GM19043 (cell line): ENCODE measurements around the gene DENND1A.
"Not testable (repeated sequence)": the region's sequence is repeated elsewhere in the genome, so short reads cannot be mapped to it uniquely, and the experiment has no call there.

Source experiments
- ATAC-seq: cut with Tn5 transposase; IDR thresholded peaks from one replicate; pipeline ENCODE4 v1.9.1; 2021; ENCODE audit warnings: low read depth; ENCODE audit not compliant: unreplicated experiment

DENND1A gene

DNA sequence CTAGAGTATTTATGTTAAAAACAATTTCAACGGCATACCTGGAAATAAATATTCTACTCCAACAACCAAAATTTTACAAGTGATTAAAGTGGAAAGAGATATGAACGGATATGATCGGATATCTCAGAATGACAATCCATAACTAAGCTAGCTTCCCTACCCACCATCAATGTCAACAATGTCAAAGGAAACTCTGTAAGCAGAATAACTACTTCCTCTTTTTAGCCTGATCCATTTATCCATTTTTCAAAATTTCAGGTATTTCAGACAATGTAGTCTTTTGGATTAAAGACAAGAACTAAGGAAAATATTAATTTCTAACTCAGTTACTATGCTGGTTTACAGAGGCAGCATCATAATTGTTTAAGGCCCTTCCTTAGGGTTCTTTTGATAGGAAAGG lies 188.7 kb downstream of the DENND1A start:
- no peak for ATAC-seq

DNA sequence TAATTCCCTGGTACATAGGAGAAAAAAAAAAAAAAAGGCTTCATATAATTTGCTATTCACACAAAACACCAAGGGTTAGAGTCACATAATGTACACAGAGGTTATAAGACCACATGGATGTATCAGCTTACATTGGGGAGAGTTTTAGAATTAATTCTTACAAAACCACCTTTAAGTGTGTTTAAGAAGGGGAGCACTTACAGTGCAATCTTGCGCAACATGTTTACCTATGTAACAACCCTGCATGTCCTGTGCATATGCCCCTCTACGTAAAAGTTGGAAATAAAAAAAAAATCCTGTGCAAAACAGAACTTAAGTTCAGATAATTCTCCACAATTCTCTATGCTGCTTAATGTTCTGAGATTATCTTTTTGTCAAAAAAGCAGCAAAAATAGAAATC lies 190.0 kb downstream of the DENND1A start:
- no peak for ATAC-seq

DNA sequence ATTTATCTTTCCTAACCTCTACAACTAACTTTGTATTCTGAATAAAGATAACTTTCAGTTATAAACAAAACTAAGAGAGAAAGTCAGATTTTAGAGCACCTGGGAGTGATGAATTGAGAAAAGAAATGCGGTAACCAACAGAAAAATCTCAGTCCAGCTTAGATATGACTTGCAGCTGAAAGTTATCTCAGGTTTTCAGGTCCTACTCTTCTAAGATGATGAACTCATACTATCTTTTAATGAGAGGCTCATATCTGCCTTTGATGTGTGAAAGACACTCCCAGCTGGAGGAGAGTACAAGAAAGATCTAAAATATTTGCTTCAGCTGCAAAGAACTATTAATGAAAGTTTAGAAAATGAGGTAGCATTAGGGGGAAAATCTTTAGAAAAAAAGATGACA lies 190.5 kb downstream of the DENND1A start:
- ATAC-seq, result no peak

DNA sequence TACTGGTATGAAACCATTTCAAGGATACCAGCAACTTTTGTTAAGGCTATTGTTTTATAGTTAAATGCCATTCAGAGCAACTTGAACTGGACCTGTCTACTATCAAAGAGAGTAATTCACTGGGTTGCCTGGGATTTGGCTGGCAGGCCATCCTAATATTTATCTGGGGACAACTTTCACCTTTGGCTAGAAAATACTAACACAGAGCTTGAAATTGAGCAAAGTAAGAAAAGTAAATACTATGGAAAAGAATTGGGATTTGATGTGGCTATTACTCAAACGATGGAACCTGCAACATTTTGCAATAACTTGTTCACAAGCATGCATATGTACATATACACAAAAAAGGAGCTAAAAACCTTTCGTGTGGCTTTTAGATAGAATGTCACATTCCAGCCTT lies 191.3 kb downstream of the DENND1A start:
- ATAC-seq, result no peak

DNA sequence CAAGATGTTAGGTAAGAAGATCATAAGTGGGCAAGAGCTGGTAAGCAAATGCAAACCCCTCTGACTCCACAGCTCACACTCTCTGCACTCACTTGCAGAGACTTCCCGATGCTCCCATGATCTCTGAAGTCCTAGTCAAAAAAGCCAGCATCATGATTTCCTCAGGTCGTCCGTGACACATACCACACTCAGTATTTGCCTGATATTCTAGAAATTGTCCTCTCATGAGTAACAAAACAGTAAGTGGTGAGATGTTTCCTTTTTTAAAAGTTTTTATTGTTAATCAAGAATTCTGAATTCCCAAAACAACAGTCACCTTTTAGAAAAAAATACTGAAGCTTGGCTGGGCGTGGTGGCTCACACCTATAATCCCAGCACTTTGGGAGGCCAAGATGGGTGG lies 194.6 kb downstream of the DENND1A start:
- no peak for ATAC-seq

DNA sequence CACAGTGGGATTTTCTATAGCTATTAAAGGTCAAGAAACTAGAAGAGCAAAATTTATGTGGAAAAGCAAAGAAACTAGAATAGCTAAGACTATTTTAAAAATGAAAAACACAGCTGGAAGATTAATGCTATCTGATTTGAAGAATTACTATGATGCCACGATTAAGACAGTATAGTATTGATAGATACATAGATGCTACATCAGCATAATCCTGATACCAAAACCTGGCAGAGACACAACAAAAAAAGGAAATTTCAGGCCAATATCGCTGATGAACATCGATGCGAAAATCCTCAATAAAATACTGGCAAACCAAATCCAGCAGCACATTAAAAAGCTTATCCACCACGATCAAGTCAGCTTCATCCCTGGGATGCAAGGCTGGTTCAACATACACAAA lies 201.4 kb downstream of the DENND1A start:
- ATAC-seq, result not testable (repeated sequence)

DNA sequence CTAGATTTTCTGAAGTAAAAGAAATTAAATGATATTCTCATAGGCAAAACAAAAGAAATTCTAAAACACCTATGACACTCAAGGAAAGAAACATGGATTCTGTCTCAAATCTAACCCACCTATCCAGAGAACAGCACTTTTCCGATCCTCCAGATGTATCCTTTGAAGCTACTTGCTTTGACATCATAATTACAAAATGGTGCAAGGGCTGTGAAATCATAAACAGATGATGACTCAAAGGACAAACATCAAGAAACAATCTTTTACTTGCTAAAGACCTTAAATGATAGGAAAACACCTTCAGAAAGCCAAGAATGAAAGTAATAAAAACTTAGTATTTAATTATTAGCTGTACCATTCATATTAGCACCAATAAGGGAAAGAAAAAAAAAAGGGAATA lies 202.6 kb downstream of the DENND1A start:
- ATAC-seq, result no peak

DNA sequence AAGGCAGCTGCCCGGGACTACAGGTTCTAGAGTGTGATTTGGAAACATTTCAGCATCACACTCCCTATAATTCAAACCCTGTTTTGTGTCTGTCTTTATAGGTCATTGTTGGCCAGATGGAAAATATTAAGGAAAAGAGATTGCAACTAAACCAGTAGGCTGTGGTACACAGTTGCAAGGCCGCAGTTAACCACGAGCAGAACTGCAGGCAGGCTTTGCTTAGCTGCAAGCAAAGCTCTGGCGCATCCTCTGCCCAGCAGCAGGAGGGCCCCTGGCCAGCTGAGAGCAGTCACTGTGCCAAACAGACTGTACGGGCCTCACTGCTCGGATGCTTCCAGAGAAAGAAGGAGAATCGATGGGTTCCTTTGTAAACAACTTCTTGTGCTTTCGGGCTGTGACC lies 204.5 kb downstream of the DENND1A start:
- no peak for ATAC-seq

DNA sequence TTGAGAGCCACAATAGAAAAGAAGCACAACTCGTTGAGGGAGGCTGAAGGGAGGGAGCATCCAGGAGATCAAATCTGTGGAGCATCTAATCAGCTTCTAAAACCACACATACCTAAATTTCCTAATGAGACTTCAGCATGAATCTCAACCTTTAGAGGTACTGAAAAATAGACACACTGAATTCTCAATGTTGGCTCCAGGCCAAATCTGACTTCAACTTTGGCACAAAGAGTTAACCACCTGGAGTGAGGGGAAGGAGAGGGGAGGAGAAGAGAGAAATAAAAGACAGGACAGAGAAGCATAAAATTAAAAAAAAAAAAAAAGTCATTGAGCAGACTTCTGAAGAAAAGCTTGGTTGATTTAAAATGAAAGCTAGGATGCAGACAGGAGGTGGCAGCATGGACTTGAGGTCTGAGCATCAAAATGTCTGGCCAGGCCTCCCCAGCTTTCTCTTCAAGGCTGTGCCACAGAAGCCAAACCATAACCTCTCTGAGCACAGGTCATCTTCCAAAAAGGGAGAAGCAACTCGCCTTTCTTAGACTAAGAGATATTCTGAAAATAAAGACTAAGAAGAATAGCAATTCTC lies 205.6 kb downstream of the DENND1A start:
- ATAC-seq, result no peak

DNA sequence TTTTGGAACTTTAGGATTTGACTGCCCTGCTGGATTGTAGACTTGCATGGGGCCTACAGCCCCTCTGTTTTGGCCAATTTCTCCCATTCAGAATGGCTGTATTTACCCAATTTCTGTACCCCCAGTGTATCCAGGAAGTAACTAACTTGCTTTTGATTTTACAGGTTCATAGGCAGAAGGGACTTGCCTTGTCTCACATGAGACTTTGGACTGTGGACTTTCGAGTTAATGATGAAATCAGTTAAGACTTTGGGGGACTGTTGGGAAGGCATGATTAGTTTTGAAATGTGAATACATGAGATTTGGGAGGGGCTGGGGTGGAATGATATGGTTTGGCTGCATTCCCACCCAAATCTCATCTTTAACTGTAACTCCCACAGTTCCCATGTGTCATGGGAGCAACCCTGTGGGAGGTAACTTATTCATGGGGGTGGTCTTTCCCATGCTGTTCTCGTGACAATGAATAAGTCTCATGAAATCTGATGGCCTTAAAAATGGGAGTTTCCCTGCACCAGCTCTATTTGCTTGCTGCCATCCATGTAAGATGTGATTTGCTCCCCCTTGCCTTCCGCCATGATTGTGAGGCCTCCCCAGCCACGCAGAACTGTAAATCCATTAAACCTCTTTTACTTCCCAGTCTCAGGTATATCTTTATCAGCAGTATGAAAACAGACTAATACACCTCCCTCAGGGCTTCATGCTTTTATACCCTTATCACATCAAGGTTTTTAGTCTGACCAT lies 206.6 kb downstream of the DENND1A start:
- no peak for ATAC-seq

DNA sequence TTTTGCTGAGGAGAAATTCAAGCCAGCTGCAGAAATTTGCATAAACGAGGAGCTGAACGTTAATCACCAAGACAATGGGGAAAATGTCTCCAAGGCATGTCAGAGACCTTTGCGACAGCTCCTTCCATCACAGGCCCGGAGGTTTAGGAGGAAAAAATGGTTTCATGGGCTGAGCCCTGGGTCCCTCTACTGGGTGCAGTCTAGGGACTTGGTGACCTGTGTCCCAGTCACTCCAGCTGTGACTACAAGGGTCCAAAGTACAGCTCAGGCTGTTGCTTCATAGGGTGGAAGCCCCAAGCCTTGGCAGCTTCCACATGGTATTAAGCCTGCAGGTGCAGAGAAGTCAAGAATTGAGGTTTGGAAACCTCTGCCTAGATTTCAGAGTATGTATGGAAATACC lies 207.5 kb downstream of the DENND1A start:
- no peak for ATAC-seq

DNA sequence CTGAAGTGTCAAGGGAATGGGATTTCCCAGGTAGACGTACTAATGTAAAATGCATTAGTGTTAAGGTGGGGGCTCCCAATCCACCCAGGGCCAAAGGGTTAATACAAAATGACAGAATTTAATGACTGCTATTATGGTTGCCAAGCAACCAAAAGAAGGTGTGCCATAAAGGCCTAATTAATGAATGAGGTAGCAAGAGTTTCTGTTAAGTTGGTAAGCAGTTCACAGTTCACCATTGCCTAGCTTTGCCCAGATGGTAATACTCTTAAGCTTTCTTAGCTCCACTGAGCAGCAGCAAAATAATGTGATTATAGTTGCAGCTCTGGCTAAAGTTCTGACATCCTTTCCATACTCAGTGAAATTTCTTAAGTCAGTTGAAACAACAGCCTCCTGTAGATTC lies 211.7 kb downstream of the DENND1A start:
- no peak for ATAC-seq

DNA sequence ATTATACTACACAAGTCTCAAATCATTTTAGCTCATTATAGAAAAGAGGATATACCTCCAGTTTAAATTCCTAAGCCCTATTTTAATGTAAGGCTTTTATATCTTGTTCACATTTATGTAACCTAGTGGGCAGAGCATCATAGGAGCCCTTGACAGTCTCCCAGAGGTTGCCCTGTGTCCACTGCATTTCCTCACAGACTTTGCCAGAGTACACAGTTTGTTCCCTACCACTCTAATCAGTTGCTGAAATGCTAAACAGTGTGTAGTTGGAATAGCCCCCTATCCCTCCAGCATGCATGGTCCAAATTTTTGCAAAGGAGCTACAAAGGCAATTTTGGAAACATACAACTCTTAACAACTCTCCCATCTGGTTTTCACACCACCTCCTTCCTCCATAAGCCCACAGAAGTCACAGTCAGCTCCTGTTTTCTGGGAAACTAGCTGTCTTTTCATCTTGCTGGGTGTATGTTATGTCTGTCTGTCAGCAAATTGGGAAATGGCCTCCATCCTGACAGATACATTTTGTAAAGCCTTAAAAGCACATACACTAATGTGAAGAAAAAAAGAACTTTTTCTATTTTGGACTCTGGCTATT lies 212.2 kb downstream of the DENND1A start:
- no peak for ATAC-seq

DNA sequence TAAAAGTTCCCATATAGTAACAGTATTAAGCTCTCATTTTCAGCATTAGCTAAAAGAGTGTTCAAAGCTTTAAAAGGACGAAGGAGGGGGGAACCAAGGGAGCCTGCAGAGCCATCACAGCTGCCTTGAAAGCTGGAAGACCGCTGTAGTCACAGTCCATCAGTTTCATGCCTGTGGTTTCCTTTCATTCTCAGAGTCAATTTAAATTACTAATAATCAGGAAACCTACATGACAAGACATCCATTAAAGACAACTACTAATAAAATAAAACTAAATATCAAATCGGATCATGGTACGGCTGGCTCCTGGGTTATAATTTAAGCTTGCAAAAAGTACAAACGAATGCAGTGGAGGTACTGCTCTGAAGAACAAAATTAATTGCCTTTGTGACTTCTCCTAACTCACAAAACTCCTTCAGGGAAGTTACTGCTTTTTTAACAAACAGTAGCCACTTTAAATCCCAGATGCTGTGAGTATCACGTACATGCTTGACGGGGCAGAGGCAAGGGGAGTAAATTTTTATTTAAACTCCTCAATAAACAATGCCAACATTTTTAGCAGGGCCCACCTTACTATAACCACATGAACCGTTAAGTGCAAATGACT lies 213.5 kb downstream of the DENND1A start:
- ATAC-seq, result no peak

DNA sequence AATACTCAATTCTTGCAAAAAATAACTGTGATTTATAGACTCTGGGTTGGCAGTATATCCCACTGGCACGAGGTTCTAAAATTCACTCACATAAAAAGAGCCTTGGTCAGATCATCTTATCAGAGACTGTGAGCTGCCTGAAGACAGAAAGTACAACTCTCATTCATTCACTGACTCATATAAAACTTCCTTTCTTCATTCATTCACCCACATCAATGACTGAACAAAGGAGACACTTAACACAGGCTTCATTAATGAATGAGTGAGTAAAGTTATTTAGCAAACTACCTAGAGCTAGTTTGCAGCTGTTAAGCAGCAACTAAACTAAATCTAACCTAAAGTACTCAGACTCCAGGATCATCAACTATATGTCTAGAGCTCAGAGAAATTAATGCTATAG lies 214.7 kb downstream of the DENND1A start:
- no peak for ATAC-seq

DNA sequence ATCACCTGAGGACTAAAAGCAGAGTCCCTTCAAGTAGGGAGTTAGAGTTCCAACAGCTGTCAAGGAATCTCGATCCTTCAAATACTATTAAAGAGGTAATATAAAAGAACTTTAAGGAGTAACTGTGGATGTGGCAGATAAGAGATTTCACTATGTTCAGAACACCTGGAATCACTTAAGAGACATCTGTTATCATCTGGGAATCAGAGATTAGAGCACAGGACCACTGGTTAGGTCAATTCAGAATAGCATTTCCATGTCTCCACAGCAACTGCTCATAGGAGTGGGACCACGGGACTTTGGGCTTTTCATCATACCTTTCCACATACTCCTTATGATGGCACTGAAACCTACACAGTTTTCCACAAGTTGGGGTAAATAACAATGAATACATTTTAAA lies 216.6 kb downstream of the DENND1A start:
- no peak for ATAC-seq

DNA sequence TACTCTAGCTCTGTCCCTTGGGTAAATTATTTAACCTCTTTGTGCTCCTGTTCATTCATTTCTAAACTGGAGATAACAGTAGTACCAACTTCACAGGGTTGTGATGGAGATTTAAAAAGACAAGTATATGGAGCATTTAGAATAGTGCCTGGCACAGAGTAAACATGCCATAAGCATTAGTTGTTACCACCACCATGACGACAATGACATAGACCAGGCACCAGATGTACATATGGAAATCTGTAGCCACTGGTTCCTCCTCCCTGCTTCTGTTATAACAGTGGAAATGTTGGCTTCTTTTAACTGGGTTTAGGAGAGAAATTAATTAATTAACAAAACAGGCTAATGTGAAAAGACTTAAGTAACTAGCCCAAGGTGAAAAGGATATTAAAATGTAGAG lies 217.5 kb downstream of the DENND1A start:
- ATAC-seq, result no peak

DNA sequence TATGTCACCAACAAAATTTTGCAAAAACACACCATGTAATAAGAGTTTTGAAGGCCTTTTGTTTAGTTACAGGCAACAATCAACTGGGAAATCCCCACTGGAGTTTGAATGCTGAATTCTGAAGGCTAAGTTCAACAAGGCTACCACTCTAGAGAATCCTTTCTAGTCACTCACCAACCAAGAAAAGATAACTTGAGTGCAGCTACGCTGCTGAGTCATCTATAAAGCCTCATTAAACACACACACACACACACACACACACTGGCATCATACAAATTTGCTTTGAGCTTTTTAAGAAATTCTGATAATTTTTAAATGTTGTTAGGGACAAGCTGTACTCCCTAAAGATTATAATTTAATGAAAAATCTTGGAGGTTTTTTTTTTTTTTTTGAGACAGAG lies 219.6 kb downstream of the DENND1A start:
- no peak for ATAC-seq

DNA sequence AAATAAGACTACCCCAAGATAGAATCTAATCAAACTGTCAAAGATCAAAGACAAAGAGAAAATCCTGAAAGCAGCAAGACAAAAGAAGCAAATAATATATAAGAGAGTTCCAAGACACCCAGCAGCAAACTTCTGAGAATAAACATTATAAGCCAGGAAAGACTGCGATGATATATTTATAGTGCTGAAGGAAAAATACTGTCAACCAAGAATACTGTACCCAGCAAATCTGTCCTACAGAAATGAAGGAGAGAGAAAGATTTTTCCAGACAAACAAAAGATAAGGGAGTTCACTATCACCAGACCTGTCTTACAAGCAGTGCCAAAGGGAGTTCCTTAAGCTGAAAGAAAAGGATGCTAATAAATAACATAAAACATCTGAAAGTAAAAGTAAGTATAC lies 227.4 kb downstream of the DENND1A start:
- no peak for ATAC-seq

DNA sequence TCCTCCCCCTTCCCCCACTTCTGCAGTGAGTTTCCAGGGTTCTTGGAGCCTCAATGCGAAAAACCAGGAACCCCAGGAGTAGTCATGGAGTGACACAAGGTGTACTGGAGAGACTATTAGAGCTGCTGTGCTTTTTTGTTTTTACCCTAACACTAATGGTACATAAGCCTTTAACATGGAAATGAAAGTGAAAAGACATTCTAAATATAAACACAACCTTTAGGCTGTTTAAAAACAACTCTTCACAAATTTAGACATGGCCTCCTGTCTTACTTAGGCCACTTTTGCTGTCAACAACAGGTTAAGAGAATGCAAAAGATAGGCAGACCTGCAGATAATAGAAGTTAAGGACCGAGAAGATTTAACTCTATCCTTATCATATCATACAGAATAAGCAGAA lies 232.2 kb downstream of the DENND1A start:
- no peak for ATAC-seq

DNA sequence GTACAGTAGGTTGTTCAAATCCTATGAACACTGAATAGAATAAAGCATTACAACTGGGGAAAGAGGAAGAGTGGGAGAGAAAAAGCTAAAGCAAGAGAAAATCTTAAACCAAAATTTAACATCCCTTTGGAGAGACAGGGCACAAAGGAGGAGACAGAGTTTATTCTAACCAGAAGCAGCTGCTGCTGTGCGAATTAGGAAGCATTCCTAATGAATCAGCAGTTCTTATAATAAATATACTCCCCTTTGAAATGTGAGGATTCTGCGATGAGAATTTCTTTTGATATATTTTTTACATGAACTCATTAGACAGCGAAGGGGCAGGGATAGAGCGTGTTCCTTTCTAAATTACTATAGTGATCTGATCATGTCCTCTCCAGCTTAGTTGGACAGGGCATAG lies 233.4 kb downstream of the DENND1A start:
- no peak for ATAC-seq

DNA sequence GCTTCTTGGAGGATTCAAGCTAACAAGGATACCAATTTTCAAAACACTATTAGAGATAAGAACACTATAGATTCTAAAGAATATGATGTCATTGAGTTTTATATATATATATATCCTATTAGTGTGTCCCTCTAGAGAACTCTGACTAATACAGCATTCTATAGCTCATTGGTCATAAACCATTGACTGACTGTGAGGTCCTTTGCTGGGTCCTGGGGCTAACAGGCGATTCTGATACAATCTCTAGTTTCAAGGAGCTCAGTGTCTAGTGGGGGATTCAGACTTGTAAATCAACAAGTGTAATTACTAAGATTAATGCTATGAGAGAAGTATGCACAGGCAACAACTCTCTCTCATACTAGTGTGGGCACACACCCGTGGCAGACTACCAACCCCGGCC lies 234.5 kb downstream of the DENND1A start:
- ATAC-seq, result no peak
